H9 (cell line): ENCODE measurements around the gene KRT80. TPM values are rescaled to one million over a fixed set of nuclear protein-coding genes. Genes with fewer than 3 reads are reported as not detected.
A peak's percentile ranks its signal among the peaks of the same experiment; 100 is the strongest.

Experiments
- DNase-seq: peaks from one replicate; pipeline ENCODE4 v3.0.0-alpha.2; 2017
- H2AFZ ChIP-seq: one replicate; pipeline ENCODE4 v1.6.1; 2013; ENCODE audit warnings: mild to moderate bottlenecking, low read length, control low read depth, moderate library complexity
- H2AK5ac ChIP-seq: 2 replicates; pipeline ENCODE4 v1.6.1; 2013; ENCODE audit warnings: low read length, control low read depth, mixed read lengths; ENCODE audit not compliant: insufficient read length
- H2BK120ac ChIP-seq: one replicate; pipeline ENCODE4 v1.6.1; 2013; ENCODE audit warnings: low read depth, mild to moderate bottlenecking, low read length, control low read depth, inconsistent platforms; ENCODE audit not compliant: poor library complexity, severe bottlenecking
- H2BK12ac ChIP-seq: 2 replicates; pipeline ENCODE4 v1.6.1; 2013; ENCODE audit warnings: low read length, control low read depth, mixed read lengths, low read depth; ENCODE audit not compliant: insufficient read length
- H2BK15ac ChIP-seq: 2 replicates; pipeline ENCODE4 v1.6.1; 2013; ENCODE audit warnings: low read depth, low read length, control low read depth
- H2BK20ac ChIP-seq: one replicate; pipeline ENCODE4 v1.6.1; 2013; ENCODE audit warnings: low read depth, mild to moderate bottlenecking, low read length, control low read depth, inconsistent platforms; ENCODE audit not compliant: poor library complexity, severe bottlenecking
- H2BK5ac ChIP-seq: 2 replicates; pipeline ENCODE4 v1.6.1; 2013; ENCODE audit warnings: low read length, control low read depth, mixed read lengths; ENCODE audit not compliant: insufficient read length
- H3K14ac ChIP-seq: 2 replicates; pipeline ENCODE4 v1.6.1; 2013; ENCODE audit warnings: low read length, control low read depth; ENCODE audit not compliant: insufficient read depth
- H3K18ac ChIP-seq: 2 replicates; pipeline ENCODE4 v1.6.1; 2013; ENCODE audit warnings: low read depth, mild to moderate bottlenecking, mixed read lengths, low read length, control low read depth; ENCODE audit not compliant: insufficient read length
- H3K23ac ChIP-seq: 2 replicates; pipeline ENCODE4 v1.6.1; 2013; ENCODE audit warnings: low read length, control low read depth, mixed read lengths, low read depth; ENCODE audit not compliant: insufficient read length
- H3K23me2 ChIP-seq: 2 replicates; pipeline ENCODE4 v1.6.1; 2013; ENCODE audit warnings: low read depth, mild to moderate bottlenecking, mixed read lengths, low read length, control low read depth; ENCODE audit not compliant: insufficient read length, poor library complexity, severe bottlenecking
- H3K27ac ChIP-seq: 2 replicates; pipeline ENCODE4 v1.5.1; 2013; ENCODE audit warnings: low read length, control low read depth, mixed read lengths, low read depth; ENCODE audit not compliant: insufficient read length
- H3K27me3 ChIP-seq: 2 replicates; pipeline ENCODE4 v1.6.1; 2013; ENCODE audit warnings: low read length, control low read depth, inconsistent platforms; ENCODE audit not compliant: insufficient read depth
- H3K4ac ChIP-seq: 2 replicates; pipeline ENCODE4 v1.6.1; 2013; ENCODE audit warnings: low read depth, mild to moderate bottlenecking, control low read depth, inconsistent platforms, low read length, moderate library complexity
- H3K4me1 ChIP-seq: 2 replicates; pipeline ENCODE4 v1.6.1; 2013; ENCODE audit warnings: low read length, control low read depth, inconsistent platforms; ENCODE audit not compliant: insufficient read depth
- H3K4me2 ChIP-seq: 2 replicates; pipeline ENCODE4 v1.6.1; 2013; ENCODE audit warnings: low read length, control low read depth, mixed read lengths; ENCODE audit not compliant: insufficient read length, insufficient read depth
- H3K56ac ChIP-seq: 2 replicates; pipeline ENCODE4 v1.6.1; 2013; ENCODE audit warnings: low read depth, mild to moderate bottlenecking, mixed read lengths, low read length, control low read depth; ENCODE audit not compliant: insufficient read length
- H3K79me1 ChIP-seq: 2 replicates; pipeline ENCODE4 v1.6.1; 2013; ENCODE audit warnings: low read depth, mild to moderate bottlenecking, moderate library complexity, low read length, control low read depth, inconsistent platforms; ENCODE audit not compliant: insufficient read depth, poor library complexity, severe bottlenecking
- H3K79me2 ChIP-seq: 2 replicates; pipeline ENCODE4 v1.6.1; 2013; ENCODE audit warnings: low read length, control low read depth, inconsistent platforms; ENCODE audit not compliant: insufficient read depth
- H3K9ac ChIP-seq: 2 replicates; pipeline ENCODE4 v1.6.1; 2013; ENCODE audit warnings: low read length, control low read depth, mixed read lengths; ENCODE audit not compliant: insufficient read length; ENCODE audit errors: extremely low read depth
- H3K9me3 ChIP-seq: one replicate; pipeline ENCODE4 v1.6.1; 2013; ENCODE audit warnings: low read depth, low read length, inconsistent platforms; ENCODE audit not compliant: control insufficient read depth
- H3T11ph ChIP-seq: one replicate; pipeline ENCODE4 v1.6.1; 2013; ENCODE audit warnings: mild to moderate bottlenecking, low read length, control low read depth, inconsistent platforms
- H4K20me1 ChIP-seq: one replicate; pipeline ENCODE4 v1.6.1; 2013; ENCODE audit not compliant: control insufficient read depth, insufficient read length, insufficient read depth
- H4K5ac ChIP-seq: 2 replicates; pipeline ENCODE4 v1.6.1; 2013; ENCODE audit warnings: low read depth, mild to moderate bottlenecking, mixed read lengths, low read length, control low read depth; ENCODE audit not compliant: insufficient read length
- H4K8ac ChIP-seq: replicated peaks from 2 replicates; pipeline ENCODE4 v1.6.1; 2013; ENCODE audit warnings: low read length, control low read depth, mixed read lengths, low read depth; ENCODE audit not compliant: insufficient read length
- H4K91ac ChIP-seq: 2 replicates; pipeline ENCODE4 v1.6.1; 2013; ENCODE audit warnings: low read depth, mild to moderate bottlenecking, moderate library complexity, mixed read lengths, low read length, control low read depth; ENCODE audit not compliant: insufficient read length
- H3K27ac Mint-ChIP-seq, 3 experiments: 2 replicates in 2 of 3; 3 replicates in 1 of 3; pipeline ENCODE4 v1.8.0; 2020 to 2021; ENCODE audit warnings: mixed read lengths in 3 of 3, mild to moderate bottlenecking in 1 of 3, moderate library complexity in 1 of 3
- H3K27me3 Mint-ChIP-seq: 2 replicates; pipeline ENCODE4 v1.8.0; 2021; ENCODE audit warnings: low read depth, mild to moderate bottlenecking, moderate library complexity, mixed read lengths
- H3K36me3 Mint-ChIP-seq, 3 experiments: 2 replicates in 2 of 3; 3 replicates in 1 of 3; pipeline ENCODE4 v1.8.0; 2020 to 2021; ENCODE audit warnings: low read depth in 3 of 3, mixed read lengths in 3 of 3; ENCODE audit not compliant: insufficient read depth in 1 of 3
- H3K4me1 Mint-ChIP-seq, 2 experiments: 2 replicates each; pipeline ENCODE4 v1.8.0; 2020; ENCODE audit warnings: mixed read lengths in 2 of 2
- H3K4me3 Mint-ChIP-seq, 2 experiments: 2 replicates in 1 of 2; 3 replicates in 1 of 2; pipeline ENCODE4 v1.8.0; 2020 to 2021; ENCODE audit warnings: mild to moderate bottlenecking in 2 of 2, mixed read lengths in 2 of 2, moderate library complexity in 1 of 2
- H3K9me3 Mint-ChIP-seq, 2 experiments: 2 replicates in 1 of 2; 3 replicates in 1 of 2; pipeline ENCODE4 v1.8.0; 2020; ENCODE audit warnings: mild to moderate bottlenecking in 2 of 2, mixed read lengths in 2 of 2, moderate library complexity in 1 of 2
- CTCF ChIP-seq: fragments of 200-600 bp; sonication (generic); conservative IDR thresholded peaks from 3 replicates; pipeline ENCODE4 v1.8.0; 2021; ENCODE audit warnings: antibody characterized with exemption, mild to moderate bottlenecking
- WGBS: extraction: QIAGEN DNeasy Blood & Tissue Kit; methylation state at CpG from one replicate; pipeline ENCODE4 v1.1.7; 2013; ENCODE audit warnings: missing lambda C conversion rate, low lambda C conversion rate, mixed read lengths; ENCODE audit not compliant: insufficient read length; ENCODE audit errors: extremely low coverage; 5-methylcytosine and 5-hydroxymethylcytosine counted together
- total RNA-seq: library from RNA; stranded (reverse); gene quantifications from 2 replicates; pipeline ENCODE4 v1.2.1, GENCODE V29; 2021

Gene KRT80
- total RNA-seq, 1 experiment from 2014 or later = not detected

- Histone ChIP-seq H2BK12ac (no peak overlapping the region), H4K91ac (no peak overlapping the region), H3K4me1 (peaks cover 2% of the 10 kb centered on the region; the same call in 1 of the 2 replicates), H3K9ac (no peak overlapping the region), H3K56ac (no peak overlapping the region), H3K79me1 (no peaks in the 10 kb centered on the region), H3K23ac (no peak overlapping the region), H2BK5ac (no peak overlapping the region), H2AK5ac (no peak overlapping the region), H3K27me3 (no peaks in the 10 kb centered on the region), H4K8ac (no peak overlapping the region), H4K20me1 (no peaks in the 10 kb centered on the region), H2BK20ac (no peak overlapping the region), H3K4me2 (no peak overlapping the region), H2AFZ (no peak overlapping the region), H3K27ac (no peak overlapping the region), H2BK15ac (no peak overlapping the region), H2BK120ac (no peak overlapping the region), H3K9me3 (no peaks in the 10 kb centered on the region), H3K4ac (no peak overlapping the region), H3K14ac (peak overlapping the region; percentile 24; the same call in 1 of the 2 replicates), H3K18ac (peak overlapping the region; percentile 39), H3K79me2 (no peaks in the 10 kb centered on the region), H3K23me2 (no peaks in the 10 kb centered on the region), H3T11ph (no peak overlapping the region), H4K5ac (no peak overlapping the region)
- no CpG with 5 or more reads among the region's 9 CpGs for WGBS
- Mint-ChIP-seq H3K9me3 (no peaks in the 10 kb centered on the region; a peak in 1 of 5 replicates), H3K36me3 (no peaks in the 10 kb centered on the region), H3K4me3 (peak overlapping the region in 1 of 2 experiments; percentile 55; a peak in 1 of 5 replicates), H3K27me3 (peaks cover 16% of the 10 kb centered on the region), H3K27ac (peak overlapping the region; percentile 44 to 82 (median 81); a peak in 3 of 7 replicates), H3K4me1 (peaks cover 47 to 50% of the 10 kb centered on the region in 2 experiments)
- peak; percentile 70 for DNase-seq
- no peak for TF ChIP-seq CTCF
Measured at GRCh38 chr12:52181746-52182145, 10.1 kb downstream of the KRT80 start.
